Spleen (tissue), 11 donors: ENCODE results near the gene TNS1. TPM values are rescaled to one million over a fixed set of nuclear protein-coding genes. Genes with fewer than 3 reads are reported as not detected.

Source experiments
- DNase-seq: peaks from one replicate; pipeline ENCODE4 v3.0.0-alpha.2; 2020
- H3K27ac ChIP-seq, 8 donors: fragments of 200-600 bp; sonication (generic) in 7 of 8; 1 replicate in 4 of 8; 2 replicates in 4 of 8; pipeline versions ENCODE4 v1.5.0 to v1.8.0; 2016 to 2021; ENCODE audit warnings: inconsistent platforms in 4 of 8, mild to moderate bottlenecking in 4 of 8, moderate library complexity in 1 of 8
- H3K27me3 ChIP-seq, 7 donors: fragments of 200-600 bp; sonication (generic) in 6 of 7; replicated peaks in 1 of 7; 1 replicate in 4 of 7; 2 replicates in 3 of 7; pipeline versions ENCODE4 v1.5.0 to v1.8.0; 2016 to 2021; ENCODE audit warnings: inconsistent platforms in 3 of 7, mild to moderate bottlenecking in 1 of 7
- H3K36me3 ChIP-seq, 6 donors: fragments of 200-600 bp; sonication (generic) in 5 of 6; 1 replicate in 4 of 6; 2 replicates in 2 of 6; pipeline versions ENCODE4 v1.5.0 to v1.8.0; 2016 to 2021; ENCODE audit warnings: inconsistent platforms in 2 of 6
- H3K4me1 ChIP-seq, 6 donors: fragments of 200-600 bp; sonication (generic) in 5 of 6; 1 replicate in 3 of 6; 2 replicates in 3 of 6; pipeline versions ENCODE4 v1.5.0 to v1.8.0; 2016 to 2021; ENCODE audit warnings: inconsistent platforms in 3 of 6
- H3K4me3 ChIP-seq, 8 donors: fragments of 200-600 bp; sonication (generic) in 7 of 8; 1 replicate in 4 of 8; 2 replicates in 4 of 8; pipeline versions ENCODE4 v1.5.0 to v1.8.0; 2016 to 2021; ENCODE audit warnings: inconsistent platforms in 4 of 8, mild to moderate bottlenecking in 4 of 8, moderate library complexity in 2 of 8
- H3K9me3 ChIP-seq, 8 donors: fragments of 200-600 bp; sonication (generic) in 7 of 8; 1 replicate in 4 of 8; 2 replicates in 4 of 8; pipeline versions ENCODE4 v1.5.0 to v1.8.0; 2016 to 2021; ENCODE audit warnings: inconsistent platforms in 4 of 8
- POLR2A ChIP-seq, 3 donors: fragments of 450-650 bp; IDR thresholded peaks; one replicate each; pipeline ENCODE4 v1.5.1; 2017; ENCODE audit warnings: antibody characterized with exemption in 3 of 3, mild to moderate bottlenecking in 1 of 3
- POLR2AphosphoS5 ChIP-seq, 3 donors: sonication (generic); formaldehyde crosslinking; IDR thresholded peaks; one replicate each; pipeline ENCODE4 v1.5.1; 2017; ENCODE audit warnings: antibody characterized with exemption in 3 of 3
- WGBS, 5 donors: extraction: QIAGEN DNeasy Blood & Tissue Kit in 3 of 5; methylation state at CpG; one replicate each; pipeline versions ENCODE4 v1.1.5 to v1.1.7; 2013 to 2018; 5-methylcytosine and 5-hydroxymethylcytosine counted together
- intact Hi-C: fragments of 100-400 bp; cut with DNase I; formaldehyde crosslinking; loops from one replicate; pipeline ENCODE4 v1.15.0; 2023; ENCODE audit warnings: low total_unique reads
- polyA plus RNA-seq, 3 donors: library from polyadenylated mRNA; stranded (reverse); fragments of 200-250 nt; gene quantifications; one replicate each; pipeline ENCODE4 v1.2.1, GENCODE V29; 2013
- total RNA-seq, 7 donors: library from RNA; depleted of rRNA in 3 of 7; stranded (reverse); fragments of >200 nt in 3 of 7; fragmentation: NEBNext Ultra II Directional in 4 of 7; extraction: Animal tissue kit (Norgen Biotek cat#: 25700) in 4 of 7; gene quantifications; one replicate each; pipeline versions ENCODE4 v1.1.0 to v1.2.1, GENCODE V29; 2016 to 2021
- TF ChIP-seq, protein P1 (sequence below), 11 experiments: fragments of 200-600 bp in 7 of 11; fragments of 450-650 bp in 4 of 11; sonication (generic) in 4 of 11; IDR thresholded peaks in 8 of 11; conservative IDR thresholded peaks in 3 of 11; 1 replicate in 7 of 11; 2 replicates in 4 of 11; pipeline versions ENCODE4 v1.4.0 to v1.8.0; 2016 to 2021; ENCODE audit warnings: antibody characterized with exemption in 11 of 11, inconsistent platforms in 4 of 11, mild to moderate bottlenecking in 1 of 11
- donor health status: healthy with polysubstance abuse.
- donor health status: DM: no; HTN: no; CAD: no; lungs with moderate emphysema.
- donor health status: DM: no; HTN: no; CAD: no.
- donor health status: Bipolar disorder and iron deficiency.
- donor health status: healthy.
- donor health status: DM: no; HTN: no; CAD: no.
- donor health status: DM: yes; HTN: yes; CAD: no.

The TNS1 gene
- total and polyA plus RNA-seq, 10 donors = 6.9 to 580 (median 246) TPM

DNA sequence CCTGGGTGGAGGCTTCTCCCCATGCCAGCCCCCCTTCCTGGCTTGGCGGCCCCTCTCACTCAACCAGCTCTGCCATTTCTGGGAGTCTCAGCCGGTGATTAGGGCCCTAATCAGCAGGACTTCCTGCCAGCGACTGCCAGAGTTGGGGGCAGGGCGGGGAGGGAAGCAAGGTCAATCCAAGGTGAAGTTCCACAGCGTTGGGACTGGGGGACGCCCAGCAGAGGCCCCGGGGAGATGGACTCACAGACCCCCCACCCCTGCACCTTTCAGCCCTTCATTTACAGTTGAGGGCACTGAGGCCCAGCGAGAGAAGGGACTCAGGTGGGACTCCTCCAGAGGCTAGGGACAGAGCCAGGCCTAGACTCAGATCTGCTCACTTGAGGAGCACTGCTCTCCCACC is 65.3 kb downstream of the TNS1 start:
- Histone ChIP-seq H3K27me3 (peaks cover 0 to 16% (median 0%) of the 10 kb centered on the region in 7 donors), H3K27ac (peak overlapping the region; percentile 55 to 86 (median 80)), H3K4me1 (peaks cover 33 to 98% (median 65%) of the 10 kb centered on the region in 6 donors), H3K4me3 (peak overlapping the region in 7 of 8 donors; percentile 13 to 83 (median 57)), H3K9me3 (no peaks in the 10 kb centered on the region), H3K36me3 (peaks cover 0 to 5% (median 0%) of the 10 kb centered on the region in 6 donors)
- intact Hi-C loops = no loop called here
- WGBS, 5 donors = 23 to 47% (median 40%) methylated on average over 4 to 8 of the region's 8 CpGs
- no peak for DNase-seq
- TF ChIP-seq POLR2AphosphoS5 (IDR thresholded peaks at IDR 0.05) = peak; percentile 67 to 71 (median 70)
- TF ChIP-seq, protein P1, sequence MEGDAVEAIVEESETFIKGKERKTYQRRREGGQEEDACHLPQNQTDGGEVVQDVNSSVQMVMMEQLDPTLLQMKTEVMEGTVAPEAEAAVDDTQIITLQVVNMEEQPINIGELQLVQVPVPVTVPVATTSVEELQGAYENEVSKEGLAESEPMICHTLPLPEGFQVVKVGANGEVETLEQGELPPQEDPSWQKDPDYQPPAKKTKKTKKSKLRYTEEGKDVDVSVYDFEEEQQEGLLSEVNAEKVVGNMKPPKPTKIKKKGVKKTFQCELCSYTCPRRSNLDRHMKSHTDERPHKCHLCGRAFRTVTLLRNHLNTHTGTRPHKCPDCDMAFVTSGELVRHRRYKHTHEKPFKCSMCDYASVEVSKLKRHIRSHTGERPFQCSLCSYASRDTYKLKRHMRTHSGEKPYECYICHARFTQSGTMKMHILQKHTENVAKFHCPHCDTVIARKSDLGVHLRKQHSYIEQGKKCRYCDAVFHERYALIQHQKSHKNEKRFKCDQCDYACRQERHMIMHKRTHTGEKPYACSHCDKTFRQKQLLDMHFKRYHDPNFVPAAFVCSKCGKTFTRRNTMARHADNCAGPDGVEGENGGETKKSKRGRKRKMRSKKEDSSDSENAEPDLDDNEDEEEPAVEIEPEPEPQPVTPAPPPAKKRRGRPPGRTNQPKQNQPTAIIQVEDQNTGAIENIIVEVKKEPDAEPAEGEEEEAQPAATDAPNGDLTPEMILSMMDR (IDR thresholded peaks at IDR 0.05 in 8 of 11, conservative IDR thresholded peaks at IDR 0.05 in 3 of 11) = no peak

DNA sequence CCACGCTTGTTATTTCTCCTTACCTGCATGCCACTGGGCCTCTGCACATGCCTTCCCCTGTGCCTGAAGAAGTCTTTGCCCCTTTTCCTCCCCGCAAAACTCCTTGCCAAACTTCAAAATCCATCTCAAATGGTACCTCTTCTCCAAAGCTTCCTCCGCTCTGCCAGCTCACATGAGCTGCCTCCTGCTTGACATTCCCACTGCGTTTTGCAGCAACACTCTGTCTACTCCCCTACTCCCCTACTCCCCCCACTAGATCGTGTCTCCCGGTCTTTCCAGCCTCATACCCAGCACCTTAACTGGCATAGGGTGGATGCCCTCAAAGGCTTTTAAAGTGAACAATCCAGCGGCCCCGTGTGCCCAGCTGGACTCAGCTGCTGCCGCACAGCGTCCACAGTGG is 65.8 kb downstream of the TNS1 start:
- peaks cover 33 to 100% (median 70%) of the 10 kb centered on the region in 6 donors for H3K4me1 ChIP-seq
- no peak for TF ChIP-seq POLR2AphosphoS5 (IDR thresholded peaks at IDR 0.05)
- no peak for TF ChIP-seq POLR2A (IDR thresholded peaks at IDR 0.05)
- TF ChIP-seq, protein P1 (IDR thresholded peaks at IDR 0.05 in 8 of 11, conservative IDR thresholded peaks at IDR 0.05 in 3 of 11) = no peak
- peaks cover 0 to 11% (median 0%) of the 10 kb centered on the region in 7 donors for H3K27me3 ChIP-seq
- H3K27ac ChIP-seq = peak overlapping the region; percentile 53 to 86 (median 80)
- 53 to 66% (median 62%) methylated on average over 10 of the region's 10 CpGs for WGBS, 5 donors
- no peaks in the 10 kb centered on the region for H3K9me3 ChIP-seq
- no peak for DNase-seq
- peak overlapping the region in 7 of 8 donors; percentile 13 to 83 (median 57) for H3K4me3 ChIP-seq
- H3K36me3 ChIP-seq = peaks cover 0 to 10% (median 0%) of the 10 kb centered on the region in 6 donors
- intact Hi-C loops = no loop called here

DNA sequence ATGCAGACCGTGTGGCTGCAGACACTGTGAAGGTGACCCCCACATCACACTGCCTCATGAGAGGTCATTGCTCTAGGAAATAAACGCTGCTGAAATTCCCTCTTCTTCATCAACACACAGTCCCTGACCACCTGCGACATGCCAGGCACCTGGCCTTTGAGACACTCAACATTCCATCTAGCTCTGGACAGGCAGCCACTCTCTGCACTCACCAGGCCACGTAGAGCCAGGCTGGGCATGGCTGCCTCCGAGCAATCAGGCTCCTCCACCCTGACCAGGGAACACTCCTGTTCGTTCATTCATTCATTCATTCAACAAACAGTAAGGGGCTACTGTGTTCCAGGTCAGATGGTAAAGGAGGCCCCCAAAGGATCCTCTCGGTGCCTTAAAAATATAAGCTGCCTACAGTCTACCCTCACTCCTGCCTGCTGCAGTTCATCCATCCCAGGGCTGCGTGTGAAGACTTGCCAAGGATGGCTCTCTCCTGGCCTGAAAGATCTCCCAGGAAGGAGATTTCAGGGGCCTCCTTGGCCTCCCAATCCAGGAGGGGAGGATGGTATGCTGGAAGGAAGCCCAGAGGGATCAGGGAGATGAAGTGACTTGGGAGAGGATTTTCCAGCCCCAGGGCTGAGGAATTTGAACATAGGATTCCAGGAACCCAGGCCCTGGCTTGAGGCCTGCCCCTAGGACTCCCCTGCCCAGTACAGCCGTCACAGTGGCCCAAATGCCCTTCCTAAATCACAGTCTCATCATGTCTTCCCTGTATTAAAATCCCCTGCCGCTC is 66.7 kb downstream of the TNS1 start:
- WGBS, 5 donors = 56 to 73% (median 61%) methylated on average over 10 of the region's 10 CpGs
- peaks cover 40 to 100% (median 77%) of the 10 kb centered on the region in 6 donors for H3K4me1 ChIP-seq

More for the DNA sequence above, 66.7 kb downstream of the TNS1 start:
- Histone ChIP-seq H3K9me3 (no peaks in the 10 kb centered on the region), H3K27ac (peak overlapping the region in 7 of 8 donors; percentile 53 to 86 (median 80)), H3K27me3 (peaks cover 0 to 3% (median 0%) of the 10 kb centered on the region in 7 donors), H3K36me3 (peaks cover 0 to 10% (median 0%) of the 10 kb centered on the region in 6 donors), H3K4me3 (peak overlapping the region in 7 of 8 donors; percentile 13 to 83 (median 57))
- intact Hi-C loops = no loop called here
- no peak for DNase-seq
- TF ChIP-seq POLR2AphosphoS5 (IDR thresholded peaks at IDR 0.05) (peak in 1 of 3 donors; percentile 36), POLR2A (IDR thresholded peaks at IDR 0.05) (no peak)
- TF ChIP-seq, protein P1 (IDR thresholded peaks at IDR 0.05 in 8 of 11, conservative IDR thresholded peaks at IDR 0.05 in 3 of 11) = no peak
